Activated CD8-positive, alpha-beta memory T cell treated with anti-CD3 and anti-CD28 coated beads for 24 hours (primary cell): ENCODE measurements around the gene ACTR1B.
"Not testable (repeated sequence)": the region's sequence is repeated elsewhere in the genome, so short reads cannot be mapped to it uniquely, and the experiment has no call there.

Experiments used
- DNase-seq: peaks from one replicate; pipeline ENCODE4 v3.0.0-alpha.2; 2020

The ACTR1B gene

DNA sequence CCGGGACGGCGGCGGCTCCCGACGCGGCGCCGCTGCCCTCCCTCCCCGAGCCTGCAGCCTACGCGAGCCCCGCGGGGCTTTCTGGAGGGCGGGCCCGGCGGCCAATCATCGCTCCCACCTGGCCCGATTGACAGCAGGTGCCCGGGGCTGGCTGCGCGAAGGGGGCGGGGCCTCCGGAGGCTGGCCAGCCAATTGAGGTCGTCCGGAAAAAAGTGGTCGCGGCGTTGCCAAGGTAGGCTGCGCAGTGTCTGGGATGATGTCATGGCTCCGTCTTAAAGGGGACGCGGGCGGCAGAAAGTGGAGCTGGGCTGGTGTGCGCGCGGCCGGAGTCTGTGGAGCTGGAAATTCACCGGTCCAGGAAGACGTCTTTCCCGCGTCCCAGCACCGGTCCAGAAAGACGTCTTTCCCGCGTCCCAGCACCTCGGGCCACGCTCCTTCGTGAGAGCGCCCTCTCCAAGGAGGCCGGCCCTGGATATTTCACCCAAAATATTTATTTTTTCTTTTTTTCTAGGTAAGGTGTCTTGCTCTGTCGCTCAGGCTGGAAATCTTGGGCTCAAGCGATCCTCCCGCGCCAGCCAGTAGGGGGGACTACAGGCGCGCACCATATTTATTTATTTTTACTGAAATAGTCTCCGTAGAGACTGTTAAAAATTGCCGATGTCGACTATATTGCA lies at the start of gene ACTR1B:
ACTR1B (minus strand) TSS at position 83 of the 674 bp plus-strand sequence. CDS start 154 bp downstream, outside the sequence.
- peak; percentile 97 for DNase-seq

- no peak for DNase-seq
Measured at GRCh38 chr2:97712693-97713295, 49.0 kb upstream of the ACTR1B start.

GRCh38 chr2:97712175-97712574 lies 48.3 kb upstream of the ACTR1B start:
- DNase-seq: not testable (repeated sequence)

- no peak for DNase-seq
Measured at GRCh38 chr2:97711394-97711711, 47.5 kb upstream of the ACTR1B start.

DNA sequence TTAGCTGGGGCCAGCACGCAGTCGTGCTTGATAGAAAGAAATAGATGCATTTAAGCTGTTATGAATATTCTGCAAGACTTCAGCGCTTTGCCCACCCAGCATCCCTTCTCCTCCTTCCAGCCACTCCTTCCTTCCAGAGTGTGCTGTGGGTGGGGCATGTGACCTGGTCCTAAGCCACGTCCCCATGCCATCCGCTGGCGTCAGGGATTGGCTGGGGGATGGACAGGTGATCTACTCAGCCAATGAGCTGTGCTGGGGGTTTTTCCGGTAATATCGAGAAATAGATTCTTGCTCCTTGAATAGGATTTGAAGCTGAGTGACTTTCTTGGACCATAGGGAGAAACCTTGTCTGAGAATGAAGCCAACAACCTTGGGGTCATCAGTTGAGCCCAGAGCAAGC lies 44.8 kb upstream of the ACTR1B start:
- DNase-seq: no peak

- no peak for DNase-seq
Measured at GRCh38 chr2:97708048-97708380, 44.2 kb upstream of the ACTR1B start.

DNA sequence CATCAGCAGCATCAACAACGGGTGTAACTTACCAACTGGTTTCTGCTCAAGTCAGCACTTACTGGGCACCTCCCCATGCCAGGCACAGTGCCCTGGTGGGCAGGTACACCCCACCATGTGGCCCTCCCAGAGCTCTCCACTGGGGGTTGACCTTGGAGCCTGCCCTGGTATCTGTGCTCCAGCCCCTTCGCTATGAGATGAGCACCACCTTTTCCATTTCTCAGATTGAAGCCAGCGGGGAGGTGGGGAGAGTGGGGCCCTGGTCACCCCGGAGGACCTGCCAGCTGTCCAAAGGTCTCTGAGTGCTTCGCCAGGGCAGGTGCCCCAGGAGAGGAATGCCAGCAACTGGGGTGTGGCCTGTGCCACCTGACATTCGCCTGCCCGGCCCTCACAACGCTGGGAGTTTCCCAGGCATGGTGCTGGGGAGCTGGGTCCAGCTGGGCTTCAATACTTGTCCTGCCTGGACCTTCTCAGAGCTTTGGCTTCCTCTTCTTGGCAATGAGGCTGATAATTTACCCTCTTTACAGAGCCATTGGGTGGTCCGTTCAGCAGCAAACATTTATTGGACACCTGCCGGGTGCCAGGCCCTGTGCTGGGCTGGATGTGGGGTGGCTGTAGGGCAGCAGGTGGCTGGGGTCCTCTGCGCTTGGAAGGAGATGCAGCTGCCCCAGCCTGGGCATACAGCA lies 43.7 kb upstream of the ACTR1B start:
- peak; percentile 53 for DNase-seq

DNA sequence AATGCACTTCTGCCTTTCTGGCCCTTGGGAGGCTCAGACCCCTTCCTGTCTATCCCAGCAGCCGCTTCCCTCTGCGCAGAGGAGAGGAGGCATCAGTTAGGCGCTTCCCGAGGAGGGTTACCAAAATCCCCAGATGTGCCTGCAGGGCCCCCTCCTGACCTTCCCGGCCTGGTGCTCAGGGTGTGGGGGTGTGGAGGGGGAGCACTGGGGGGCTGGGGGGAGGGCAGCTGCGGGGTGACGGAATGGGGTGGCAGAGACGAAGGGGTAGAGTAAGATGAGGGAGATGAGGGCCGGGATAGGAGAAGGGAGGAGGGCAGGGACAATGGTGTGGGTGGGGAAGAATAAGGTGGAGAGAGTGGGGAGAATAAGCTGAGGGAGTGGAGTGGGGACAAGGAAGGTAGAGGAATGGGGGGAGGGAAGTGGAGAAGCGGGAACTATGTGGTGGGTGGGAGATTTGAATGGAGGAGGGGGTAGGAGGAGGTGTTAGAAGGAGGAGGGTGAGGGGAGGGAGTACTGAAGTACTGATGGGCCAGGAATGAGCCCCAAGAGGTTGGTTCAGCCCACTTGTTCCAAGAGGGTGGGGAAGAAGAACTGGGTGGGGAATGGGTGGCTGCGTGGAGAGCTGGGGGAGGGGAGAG lies 43.0 kb upstream of the ACTR1B start:
- DNase-seq: peak; percentile 32

DNA sequence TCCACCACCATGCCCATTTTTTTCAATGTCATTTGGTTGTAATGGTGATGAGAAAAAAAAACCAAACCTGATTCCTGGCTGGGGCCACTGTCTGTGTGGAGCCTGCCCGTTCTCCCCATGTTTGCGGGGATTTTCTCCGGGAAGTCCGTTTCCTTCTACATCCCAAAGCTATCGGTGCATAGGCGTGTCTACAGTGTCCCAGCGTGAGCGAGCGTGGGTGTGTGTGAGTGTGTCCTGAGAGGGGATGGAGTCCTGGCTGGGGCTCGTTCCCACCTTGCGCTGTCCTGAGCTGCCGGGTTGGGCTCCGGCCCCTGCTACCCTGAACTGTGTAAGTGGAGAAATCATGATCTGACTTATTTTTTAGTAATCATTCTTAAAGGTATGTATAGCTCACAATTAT lies 42.3 kb upstream of the ACTR1B start:
- peak; percentile 44 for DNase-seq

GRCh38 chr2:97704989-97705388 lies 41.1 kb upstream of the ACTR1B start:
- peak; percentile 47 for DNase-seq

DNA sequence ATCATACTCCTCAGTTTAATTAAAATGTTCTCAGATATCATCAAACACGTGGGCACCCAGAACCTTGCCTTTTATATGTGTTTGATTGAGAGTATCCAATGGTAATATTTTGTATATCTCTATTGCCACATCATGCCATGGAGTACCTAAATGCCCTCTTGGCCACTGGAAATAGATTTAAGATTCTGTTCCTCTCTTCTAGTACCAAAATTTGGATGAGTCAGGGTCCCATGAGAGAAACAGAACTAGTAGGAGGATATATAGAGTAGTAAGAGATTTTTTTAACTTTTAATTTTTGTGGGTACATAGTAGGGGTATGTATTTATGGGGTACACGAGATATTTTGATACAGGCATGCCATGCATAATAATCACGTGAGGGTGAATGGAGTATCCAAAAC lies 39.9 kb upstream of the ACTR1B start:
- DNase-seq: no peak

- DNase-seq: no peak
Measured at GRCh38 chr2:97702731-97703470, 39.1 kb upstream of the ACTR1B start.

DNA sequence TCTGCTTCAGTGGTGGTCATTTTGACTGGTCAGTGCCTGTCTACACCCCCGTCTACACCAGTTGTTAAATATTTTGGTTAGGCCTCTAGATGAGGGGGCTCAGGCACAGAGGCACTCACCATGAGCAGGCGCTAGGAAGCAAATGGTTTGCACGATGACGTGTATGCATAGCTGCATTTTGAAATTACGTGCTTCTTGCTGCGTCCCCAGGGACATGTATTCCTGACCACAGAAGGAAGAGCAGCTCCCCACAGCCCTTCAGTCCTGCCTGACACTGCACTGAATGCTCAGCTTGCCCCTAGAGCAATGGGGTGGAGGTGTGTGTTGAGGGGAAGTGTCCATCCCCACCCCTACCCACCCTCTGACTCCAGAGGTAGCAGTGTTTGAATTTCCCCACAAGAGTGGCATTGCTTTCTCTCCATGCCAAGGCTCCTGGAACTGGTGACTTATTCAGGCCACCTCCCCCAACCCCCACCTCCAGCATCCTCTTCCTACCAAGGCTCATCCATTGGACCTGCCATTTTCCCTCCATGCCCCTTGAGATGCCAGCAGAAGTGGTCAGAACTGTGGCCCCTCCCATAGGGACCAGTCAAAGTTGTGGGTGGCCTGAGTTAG lies 38.1 kb upstream of the ACTR1B start:
- DNase-seq: no peak

DNA sequence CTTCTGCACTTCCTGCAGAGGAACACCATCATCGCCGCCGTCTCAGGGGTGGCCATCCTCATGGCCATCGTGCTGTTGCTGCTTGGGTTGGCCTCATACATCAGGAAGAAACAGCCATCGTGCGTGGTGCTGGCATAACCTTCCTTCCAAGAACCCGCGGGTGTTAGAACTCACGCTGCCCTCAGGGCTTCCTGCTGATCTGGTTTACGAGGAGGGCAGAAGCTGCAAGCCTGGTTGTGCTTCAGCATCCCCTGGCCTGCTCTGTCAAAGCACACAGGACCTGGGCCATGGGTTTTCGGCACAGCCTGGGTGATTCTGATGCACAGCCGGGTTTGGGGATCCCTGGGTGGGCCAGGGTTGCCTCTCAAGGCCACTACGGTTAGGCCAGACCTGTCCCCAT lies 37.3 kb upstream of the ACTR1B start:
- no peak for DNase-seq

DNA sequence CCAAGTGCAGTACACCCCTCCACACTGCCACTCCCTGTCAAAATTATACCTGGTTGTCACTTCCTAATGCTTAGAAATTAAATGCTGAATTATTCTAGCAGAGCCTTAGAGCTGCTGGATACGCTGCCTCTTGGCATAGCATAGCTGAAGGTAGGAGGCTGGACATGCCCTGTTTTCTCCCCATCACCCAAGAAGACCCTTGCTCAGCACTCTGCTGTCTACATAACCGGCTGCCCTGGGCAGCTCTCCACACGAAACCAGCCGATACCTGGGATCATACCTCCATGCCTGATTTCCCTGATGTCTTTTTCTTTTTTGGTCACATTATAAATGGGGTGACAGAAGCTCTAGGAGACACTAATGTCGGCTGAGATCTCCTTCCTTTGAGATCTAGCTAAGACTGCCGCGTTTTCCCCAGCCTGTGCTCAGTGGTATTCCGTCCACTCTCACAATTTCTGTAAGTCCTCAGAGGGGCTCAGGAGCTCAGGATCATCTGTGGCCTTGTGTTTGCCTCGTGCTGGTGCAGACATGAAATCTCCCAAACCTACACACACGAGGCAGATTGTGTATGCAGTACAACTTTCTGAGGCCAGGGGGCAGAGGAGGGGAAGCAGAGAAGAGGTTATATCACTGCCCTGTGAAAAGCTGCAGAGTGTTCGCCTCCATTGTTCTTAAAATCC lies 36.1 kb upstream of the ACTR1B start:
- DNase-seq: peak; percentile 87

GRCh38 chr2:97698530-97698929 lies 34.7 kb upstream of the ACTR1B start:
- DNase-seq: no peak

DNA sequence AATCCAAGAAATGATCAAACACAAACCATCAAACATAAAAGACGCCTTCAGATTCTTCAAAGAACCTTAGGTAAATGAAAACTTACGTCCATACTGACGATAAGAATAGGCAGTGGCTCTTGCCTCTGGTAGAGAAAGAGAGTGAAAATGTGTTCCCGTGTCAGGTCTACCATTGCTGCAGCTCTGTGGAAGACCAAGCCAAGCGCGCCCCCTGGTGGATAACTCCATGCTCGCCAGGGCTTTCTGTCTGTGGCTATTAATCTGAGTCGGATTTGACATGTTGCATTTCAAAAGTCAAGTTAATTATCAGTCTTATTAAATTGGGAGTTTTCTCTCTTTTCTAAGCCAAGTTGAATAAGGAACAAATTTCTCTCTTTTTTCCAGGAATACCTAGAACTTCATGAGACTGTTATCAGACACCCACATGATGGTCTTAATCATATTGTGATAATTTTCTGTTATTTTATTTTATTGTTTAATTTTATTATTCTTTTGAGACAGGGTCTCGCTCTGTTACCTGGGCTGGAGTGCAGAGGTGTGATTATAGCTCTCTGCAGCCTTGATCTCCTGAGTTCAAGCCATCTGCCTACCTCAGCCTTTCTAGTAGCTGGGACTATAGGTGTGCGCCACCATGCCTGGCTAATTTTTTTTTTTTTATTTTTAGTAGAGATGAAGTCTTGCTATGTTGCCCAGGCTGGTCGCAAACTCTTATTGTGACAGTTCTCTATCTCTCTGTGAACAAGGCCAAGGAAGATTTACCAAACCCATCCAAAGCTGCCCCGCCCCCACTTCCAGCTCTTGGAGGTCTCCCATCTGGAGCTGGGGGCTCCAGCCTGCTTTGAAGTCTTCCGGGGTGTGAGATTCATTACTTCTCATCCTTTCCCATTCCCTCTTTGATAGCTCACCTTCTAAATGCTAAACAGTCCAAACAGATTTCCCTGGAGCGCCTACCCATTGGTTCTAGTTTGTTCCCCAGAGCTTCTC lies 33.7 kb upstream of the ACTR1B start:
- DNase-seq: peak; percentile 98

- no peak for DNase-seq
Measured at GRCh38 chr2:97695744-97696143, 31.9 kb upstream of the ACTR1B start.

- no peak for DNase-seq
Measured at GRCh38 chr2:97693476-97693875, 29.6 kb upstream of the ACTR1B start.

GRCh38 chr2:97691166-97691565 lies 27.3 kb upstream of the ACTR1B start:
- DNase-seq: no peak
